GM12874 (cell line): ENCODE data around the gene EFCAB12.

ENCODE experiments used
- CTCF ChIP-seq: IDR thresholded peaks from 2 replicates; pipeline ENCODE4 v1.5.1; 2011; ENCODE audit warnings: low read depth, mild to moderate bottlenecking, control low read depth, low read length, moderate library complexity; ENCODE audit not compliant: insufficient read depth

The EFCAB12 gene

GRCh38 chr3:129434140-129434539 is 5.7 kb upstream of the EFCAB12 start:
- no peak for TF ChIP-seq CTCF

GRCh38 chr3:129433565-129433964 is 5.1 kb upstream of the EFCAB12 start:
- no peak for TF ChIP-seq CTCF

GRCh38 chr3:129432671-129433070 is 4.2 kb upstream of the EFCAB12 start:
- TF ChIP-seq CTCF = no peak

- TF ChIP-seq CTCF = no peak
Observed at GRCh38 chr3:129432036-129432435, 3.6 kb upstream of the EFCAB12 start.

GRCh38 chr3:129429602-129430001 is 1.2 kb upstream of the EFCAB12 start:
- TF ChIP-seq CTCF = no peak

GRCh38 chr3:129429080-129429451 is 630 bp upstream of the EFCAB12 start:
- TF ChIP-seq CTCF = no peak

GRCh38 chr3:129428007-129428375 is 445 bp downstream of the EFCAB12 start:
- TF ChIP-seq CTCF = no peak

- no peak for TF ChIP-seq CTCF
Observed at GRCh38 chr3:129425619-129426018, 2.8 kb downstream of the EFCAB12 start.
